HL-60 (cell line): ENCODE results near the gene PPID.
"Not testable (repeated sequence)": the region's sequence is repeated elsewhere in the genome, so short reads cannot be mapped to it uniquely, and the experiment has no call there.

ENCODE experiments used
- DNase-seq, 2 experiments: peaks; one replicate each; pipeline ENCODE4 v3.0.0-alpha.2; 2010 to 2020; ENCODE audit warnings: low read depth in 1 of 2, low spot score in 1 of 2
- H3K27ac ChIP-seq: fragments of 250-450 bp; sonication (Bioruptor Pico); replicated peaks from 2 replicates; pipeline ENCODE4 v1.5.1; 2020; ENCODE audit warnings: mild to moderate bottlenecking, moderate library complexity
- H3K27me3 ChIP-seq: fragments of 250-450 bp; sonication (Bioruptor Pico); 2 replicates; pipeline ENCODE4 v1.5.1; 2021; ENCODE audit warnings: mild to moderate bottlenecking, moderate library complexity; ENCODE audit not compliant: insufficient read depth, poor library complexity, severe bottlenecking
- H3K4me3 ChIP-seq: replicated peaks from 2 replicates; pipeline ENCODE4 v1.5.1; 2011; ENCODE audit warnings: mild to moderate bottlenecking, control low read depth, low read length; ENCODE audit not compliant: insufficient read depth
- GABPA ChIP-seq: IDR thresholded peaks from 2 replicates; pipeline ENCODE4 v1.6.1; 2012; ENCODE audit warnings: low read depth
- POLR2AphosphoS5 ChIP-seq: IDR thresholded peaks from 2 replicates; pipeline ENCODE4 v1.6.1; 2012; ENCODE audit warnings: low read depth
- SPI1 ChIP-seq: IDR thresholded peaks from 2 replicates; pipeline ENCODE4 v1.6.1; 2012; ENCODE audit warnings: low read depth, mild to moderate bottlenecking, borderline replicate concordance
- TF ChIP-seq, protein P1 (sequence below): IDR thresholded peaks from one replicate; pipeline ENCODE4 v1.5.1; 2011; ENCODE audit warnings: low read length, control low read depth, inconsistent platforms; ENCODE audit not compliant: insufficient read depth
- TF ChIP-seq, protein P2 (sequence below): IDR thresholded peaks from 2 replicates; pipeline ENCODE4 v1.6.1; 2012; ENCODE audit warnings: low read depth; ENCODE audit not compliant: insufficient replicate concordance

PPID gene

GRCh38 chr4:158746537-158746936 lies 23.3 kb upstream of the PPID start:
- H3K4me3 ChIP-seq, DNase-seq, H3K27me3 ChIP-seq, H3K27ac ChIP-seq: not testable (repeated sequence)

GRCh38 chr4:158741326-158742021 lies 18.3 kb upstream of the PPID start:
- Histone ChIP-seq H3K27ac (no peak overlapping the region), H3K4me3 (no peak overlapping the region), H3K27me3 (no peaks in the 10 kb centered on the region)
- TF ChIP-seq POLR2AphosphoS5 = no peak
- TF ChIP-seq GABPA = no peak
- no peak for TF ChIP-seq SPI1
- TF ChIP-seq, protein P1, sequence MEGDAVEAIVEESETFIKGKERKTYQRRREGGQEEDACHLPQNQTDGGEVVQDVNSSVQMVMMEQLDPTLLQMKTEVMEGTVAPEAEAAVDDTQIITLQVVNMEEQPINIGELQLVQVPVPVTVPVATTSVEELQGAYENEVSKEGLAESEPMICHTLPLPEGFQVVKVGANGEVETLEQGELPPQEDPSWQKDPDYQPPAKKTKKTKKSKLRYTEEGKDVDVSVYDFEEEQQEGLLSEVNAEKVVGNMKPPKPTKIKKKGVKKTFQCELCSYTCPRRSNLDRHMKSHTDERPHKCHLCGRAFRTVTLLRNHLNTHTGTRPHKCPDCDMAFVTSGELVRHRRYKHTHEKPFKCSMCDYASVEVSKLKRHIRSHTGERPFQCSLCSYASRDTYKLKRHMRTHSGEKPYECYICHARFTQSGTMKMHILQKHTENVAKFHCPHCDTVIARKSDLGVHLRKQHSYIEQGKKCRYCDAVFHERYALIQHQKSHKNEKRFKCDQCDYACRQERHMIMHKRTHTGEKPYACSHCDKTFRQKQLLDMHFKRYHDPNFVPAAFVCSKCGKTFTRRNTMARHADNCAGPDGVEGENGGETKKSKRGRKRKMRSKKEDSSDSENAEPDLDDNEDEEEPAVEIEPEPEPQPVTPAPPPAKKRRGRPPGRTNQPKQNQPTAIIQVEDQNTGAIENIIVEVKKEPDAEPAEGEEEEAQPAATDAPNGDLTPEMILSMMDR = no peak
- TF ChIP-seq, protein P2, sequence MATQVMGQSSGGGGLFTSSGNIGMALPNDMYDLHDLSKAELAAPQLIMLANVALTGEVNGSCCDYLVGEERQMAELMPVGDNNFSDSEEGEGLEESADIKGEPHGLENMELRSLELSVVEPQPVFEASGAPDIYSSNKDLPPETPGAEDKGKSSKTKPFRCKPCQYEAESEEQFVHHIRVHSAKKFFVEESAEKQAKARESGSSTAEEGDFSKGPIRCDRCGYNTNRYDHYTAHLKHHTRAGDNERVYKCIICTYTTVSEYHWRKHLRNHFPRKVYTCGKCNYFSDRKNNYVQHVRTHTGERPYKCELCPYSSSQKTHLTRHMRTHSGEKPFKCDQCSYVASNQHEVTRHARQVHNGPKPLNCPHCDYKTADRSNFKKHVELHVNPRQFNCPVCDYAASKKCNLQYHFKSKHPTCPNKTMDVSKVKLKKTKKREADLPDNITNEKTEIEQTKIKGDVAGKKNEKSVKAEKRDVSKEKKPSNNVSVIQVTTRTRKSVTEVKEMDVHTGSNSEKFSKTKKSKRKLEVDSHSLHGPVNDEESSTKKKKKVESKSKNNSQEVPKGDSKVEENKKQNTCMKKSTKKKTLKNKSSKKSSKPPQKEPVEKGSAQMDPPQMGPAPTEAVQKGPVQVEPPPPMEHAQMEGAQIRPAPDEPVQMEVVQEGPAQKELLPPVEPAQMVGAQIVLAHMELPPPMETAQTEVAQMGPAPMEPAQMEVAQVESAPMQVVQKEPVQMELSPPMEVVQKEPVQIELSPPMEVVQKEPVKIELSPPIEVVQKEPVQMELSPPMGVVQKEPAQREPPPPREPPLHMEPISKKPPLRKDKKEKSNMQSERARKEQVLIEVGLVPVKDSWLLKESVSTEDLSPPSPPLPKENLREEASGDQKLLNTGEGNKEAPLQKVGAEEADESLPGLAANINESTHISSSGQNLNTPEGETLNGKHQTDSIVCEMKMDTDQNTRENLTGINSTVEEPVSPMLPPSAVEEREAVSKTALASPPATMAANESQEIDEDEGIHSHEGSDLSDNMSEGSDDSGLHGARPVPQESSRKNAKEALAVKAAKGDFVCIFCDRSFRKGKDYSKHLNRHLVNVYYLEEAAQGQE = no peak
- DNase-seq = no peak

GRCh38 chr4:158739600-158739999 lies 16.4 kb upstream of the PPID start:
- TF ChIP-seq, protein P1 = no peak
- TF ChIP-seq GABPA = no peak
- TF ChIP-seq, protein P2 = no peak
- TF ChIP-seq POLR2AphosphoS5 = no peak
- TF ChIP-seq SPI1 = no peak
- H3K27me3 ChIP-seq = no peaks in the 10 kb centered on the region
- no peak for DNase-seq

DNA sequence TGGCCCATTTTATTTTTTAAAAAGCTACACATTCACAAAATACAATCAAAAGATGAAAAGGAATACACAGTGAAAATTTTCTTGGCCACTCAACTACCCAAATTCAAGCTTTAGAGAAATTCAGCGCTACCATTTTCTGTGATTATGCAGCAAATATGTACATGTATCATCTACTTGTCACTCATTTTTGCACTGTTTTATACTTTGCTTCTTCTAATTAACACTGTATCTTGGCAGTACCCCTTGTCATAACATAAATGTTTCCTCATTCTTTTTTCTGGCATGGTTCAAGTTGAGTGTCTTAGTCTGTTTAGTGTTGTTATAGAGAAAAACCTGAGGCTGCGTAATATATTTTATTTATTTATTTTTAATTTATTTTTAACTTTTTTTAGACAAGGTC lies 15.7 kb upstream of the PPID start:
- H3K27ac ChIP-seq = no peak overlapping the region
- H3K4me3 ChIP-seq = no peak overlapping the region
- DNase-seq = no peak
- no peak for TF ChIP-seq POLR2AphosphoS5
- TF ChIP-seq GABPA = no peak
- TF ChIP-seq, protein P1 = no peak
- TF ChIP-seq, protein P2 = no peak
- no peak for TF ChIP-seq SPI1
- H3K27me3 ChIP-seq = no peaks in the 10 kb centered on the region

More at GRCh38 chr4:158739600-158739999, 16.4 kb upstream of the PPID start:
- Histone ChIP-seq H3K4me3 (no peak overlapping the region), H3K27ac (no peak overlapping the region)
